IPS DF 6.9 (cell line): Measurements from ENCODE around the gene PAK3.

Experiments used
- DNase-seq: peaks from one replicate; pipeline ENCODE4 v3.0.0-alpha.2; 2013; ENCODE audit warnings: low read depth, low spot score
- H3K27ac ChIP-seq: one replicate; pipeline ENCODE4 v1.5.1; 2013; ENCODE audit warnings: low read length, control low read depth
- H3K27me3 ChIP-seq: 2 replicates; pipeline ENCODE4 v1.6.1; 2013; ENCODE audit warnings: mild to moderate bottlenecking, low read length; ENCODE audit not compliant: control insufficient read depth, insufficient read depth
- H3K36me3 ChIP-seq: 2 replicates; pipeline ENCODE4 v1.6.1; 2013; ENCODE audit warnings: low read length; ENCODE audit not compliant: control insufficient read depth, insufficient read depth
- H3K4me1 ChIP-seq: 2 replicates; pipeline ENCODE4 v1.6.1; 2013; ENCODE audit warnings: low read length; ENCODE audit not compliant: control insufficient read depth, insufficient read depth
- H3K4me3 ChIP-seq: 2 replicates; pipeline ENCODE4 v1.5.1; 2013; ENCODE audit warnings: mild to moderate bottlenecking, low read length
- H3K9me3 ChIP-seq: 2 replicates; pipeline ENCODE4 v1.6.1; 2013; ENCODE audit warnings: low read length, inconsistent platforms; ENCODE audit not compliant: control insufficient read depth, insufficient read depth
- WGBS: extraction: QIAGEN DNeasy Blood & Tissue Kit; methylation state at CpG from one replicate; pipeline ENCODE4 v1.1.7; 2013; ENCODE audit warnings: mixed read lengths, missing lambda C conversion rate; ENCODE audit not compliant: insufficient read length, insufficient coverage; 5-methylcytosine and 5-hydroxymethylcytosine counted together

Gene PAK3

DNA sequence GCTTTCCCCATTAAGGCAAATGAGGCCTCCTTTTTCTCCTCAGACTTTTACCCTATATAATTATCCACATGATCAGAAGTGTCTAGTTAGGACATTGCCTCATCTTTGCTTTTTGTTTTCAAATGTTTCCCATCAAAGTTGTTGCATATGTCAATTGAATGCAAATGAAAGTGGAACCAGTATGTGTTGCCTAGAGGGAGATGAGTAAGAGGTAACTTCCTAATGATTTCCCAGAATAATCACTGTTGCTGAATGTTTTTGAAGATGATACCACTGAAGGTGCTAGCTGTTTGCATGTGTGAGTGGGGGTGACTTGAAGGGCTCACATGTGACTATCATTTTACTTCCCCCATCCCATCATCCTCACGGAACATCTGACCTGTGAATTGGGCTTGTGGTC is 33.9 kb downstream of the PAK3 start:
- no peaks in the 10 kb centered on the region for H3K36me3 ChIP-seq
- no CpG with 5 or more reads among the region's 1 CpG for WGBS
- no peak overlapping the region for H3K4me3 ChIP-seq
- no peak overlapping the region for H3K27ac ChIP-seq
- no peak for DNase-seq
- no peaks in the 10 kb centered on the region for H3K9me3 ChIP-seq
- H3K27me3 ChIP-seq, result no peaks in the 10 kb centered on the region
- H3K4me1 ChIP-seq, result no peaks in the 10 kb centered on the region

DNA sequence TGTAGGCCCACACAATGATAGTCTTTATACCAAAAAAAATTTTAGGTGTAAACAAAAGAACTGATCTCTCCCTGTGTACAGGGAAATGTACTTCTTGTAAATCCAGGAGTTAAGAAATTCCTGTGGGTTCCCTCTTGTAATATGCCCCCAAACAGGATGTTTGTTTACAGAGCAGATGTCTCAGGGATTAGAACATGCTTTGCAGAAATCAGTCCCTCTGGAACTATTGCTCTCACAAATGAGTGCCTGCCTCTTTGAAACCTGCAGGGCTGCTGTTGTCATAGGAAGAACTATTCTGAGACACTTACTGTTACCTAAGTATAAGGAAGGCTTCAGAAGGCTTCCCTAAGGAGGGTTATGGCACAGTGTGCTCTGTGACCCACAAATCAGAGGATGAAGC is 35.6 kb downstream of the PAK3 start:
- H3K27me3 ChIP-seq, result no peaks in the 10 kb centered on the region
- no peaks in the 10 kb centered on the region for H3K36me3 ChIP-seq
- no peaks in the 10 kb centered on the region for H3K4me1 ChIP-seq
- H3K9me3 ChIP-seq, result no peaks in the 10 kb centered on the region
- no peak for DNase-seq
- H3K27ac ChIP-seq, result no peak overlapping the region
- no peak overlapping the region for H3K4me3 ChIP-seq

DNA sequence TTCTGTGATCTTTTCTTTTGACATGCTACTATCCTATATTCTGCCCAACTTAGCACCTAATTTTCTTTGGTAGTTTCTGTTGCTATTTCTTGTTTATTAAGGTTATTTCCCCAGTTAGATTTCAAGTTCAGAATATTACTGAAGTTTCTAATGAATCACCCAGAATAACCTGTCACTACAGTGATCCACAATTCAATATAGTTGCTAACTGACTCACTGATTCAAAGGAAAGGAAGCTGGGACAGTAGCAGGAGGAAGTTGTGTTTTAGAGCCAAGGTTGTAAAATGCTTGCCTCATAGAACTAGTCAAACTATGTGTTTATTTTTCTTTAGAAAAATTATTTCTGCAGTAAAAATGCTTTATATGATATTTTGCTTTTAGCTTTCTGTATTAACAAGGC is 37.4 kb downstream of the PAK3 start:
- no peaks in the 10 kb centered on the region for H3K9me3 ChIP-seq
- H3K4me3 ChIP-seq, result no peak overlapping the region
- no peak for DNase-seq

DNA sequence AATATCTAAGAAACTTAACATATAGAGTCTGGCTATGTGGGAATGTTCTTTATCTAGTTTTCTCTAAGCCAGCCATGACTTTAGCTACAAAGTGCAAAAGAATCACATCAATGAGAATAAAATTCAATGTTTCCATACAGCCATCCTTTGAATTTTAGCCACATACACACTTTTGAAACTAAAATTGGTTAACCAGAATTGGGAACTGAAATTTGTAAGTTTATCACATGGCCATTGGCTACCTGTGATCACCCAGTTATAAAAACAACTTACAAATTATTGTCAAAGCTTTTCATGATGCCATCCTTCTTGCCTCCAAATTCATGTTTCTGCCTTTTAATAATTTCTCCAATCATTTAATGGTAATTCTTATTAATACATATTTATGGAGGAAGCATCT is 49.9 kb downstream of the PAK3 start:
- Histone ChIP-seq H3K9me3 (no peaks in the 10 kb centered on the region), H3K36me3 (no peaks in the 10 kb centered on the region), H3K4me1 (no peaks in the 10 kb centered on the region), H3K27ac (no peak overlapping the region), H3K4me3 (no peak overlapping the region), H3K27me3 (no peaks in the 10 kb centered on the region)
- DNase-seq, result no peak

More for the DNA sequence above, 37.4 kb downstream of the PAK3 start:
- Histone ChIP-seq H3K27me3 (no peaks in the 10 kb centered on the region), H3K27ac (no peak overlapping the region), H3K36me3 (no peaks in the 10 kb centered on the region), H3K4me1 (no peaks in the 10 kb centered on the region)

DNA sequence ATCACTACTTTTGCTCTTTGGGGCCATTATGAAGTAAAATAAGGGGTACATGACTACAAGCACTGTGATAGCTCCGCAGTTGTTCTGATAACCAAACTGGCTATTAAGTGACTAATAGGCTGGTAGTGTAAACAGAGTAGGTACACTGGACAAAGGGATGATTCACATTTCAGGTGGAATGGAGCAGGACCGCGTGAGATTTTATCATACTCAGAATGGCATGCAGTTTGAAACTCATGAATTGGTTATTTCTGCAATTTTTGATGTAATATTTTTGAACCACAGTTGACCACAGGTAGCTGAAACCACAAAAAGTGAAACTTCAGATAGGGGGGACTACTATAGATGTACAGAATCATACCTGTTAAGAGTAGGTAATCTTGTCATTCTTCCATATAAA is 55.8 kb downstream of the PAK3 start:
- Histone ChIP-seq H3K4me3 (no peak overlapping the region), H3K9me3 (no peaks in the 10 kb centered on the region), H3K4me1 (no peaks in the 10 kb centered on the region), H3K27me3 (no peaks in the 10 kb centered on the region), H3K27ac (no peak overlapping the region), H3K36me3 (no peaks in the 10 kb centered on the region)
- no peak for DNase-seq
- WGBS, result no CpG with 5 or more reads among the region's 3 CpGs

DNA sequence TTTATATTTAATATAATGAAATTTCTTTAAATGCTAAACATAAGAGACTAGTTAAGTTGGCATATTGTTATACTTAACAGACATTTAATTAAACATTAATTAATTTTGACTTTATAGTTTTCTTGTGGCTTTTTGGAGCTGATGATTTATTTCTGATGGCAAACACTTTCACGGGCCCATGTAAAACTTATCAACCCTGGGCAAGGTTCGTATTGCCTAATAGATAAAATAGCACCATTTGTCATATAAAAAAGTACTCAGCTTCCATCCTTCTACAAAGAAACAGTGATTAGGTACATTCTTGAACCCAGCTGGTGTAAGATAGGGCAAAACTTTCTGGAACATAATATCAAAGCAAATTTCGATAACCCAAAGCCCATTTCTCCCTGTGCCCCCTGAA is 63.2 kb downstream of the PAK3 start:
- Histone ChIP-seq H3K9me3 (no peaks in the 10 kb centered on the region), H3K4me3 (no peak overlapping the region), H3K4me1 (no peaks in the 10 kb centered on the region), H3K27me3 (no peaks in the 10 kb centered on the region), H3K36me3 (no peaks in the 10 kb centered on the region), H3K27ac (no peak overlapping the region)
- DNase-seq, result no peak
- WGBS, result no CpG with 5 or more reads among the region's 3 CpGs

DNA sequence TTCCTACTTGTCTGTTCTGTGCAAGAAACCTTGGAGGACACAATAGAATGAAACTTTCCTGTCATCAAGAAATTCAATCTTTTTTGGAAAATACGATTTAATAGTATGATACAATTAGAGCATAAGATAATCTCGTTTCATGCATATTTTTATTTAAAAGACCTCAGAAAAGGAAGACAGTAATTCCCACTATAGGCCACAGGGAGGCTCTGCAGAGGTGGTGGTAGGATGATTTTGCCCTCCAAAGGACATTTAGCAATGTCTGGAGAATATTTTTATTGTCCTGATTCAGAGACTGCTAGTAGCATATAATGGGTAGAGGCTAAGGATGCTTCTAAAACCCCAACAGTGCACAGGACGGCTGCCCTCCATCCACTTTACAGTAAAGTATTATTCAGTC is 68.7 kb downstream of the PAK3 start:
- Histone ChIP-seq H3K27ac (no peak overlapping the region), H3K4me1 (no peaks in the 10 kb centered on the region), H3K36me3 (no peaks in the 10 kb centered on the region), H3K9me3 (no peaks in the 10 kb centered on the region), H3K4me3 (no peak overlapping the region), H3K27me3 (no peaks in the 10 kb centered on the region)
- no CpG with 5 or more reads among the region's 3 CpGs for WGBS
- no peak for DNase-seq

DNA sequence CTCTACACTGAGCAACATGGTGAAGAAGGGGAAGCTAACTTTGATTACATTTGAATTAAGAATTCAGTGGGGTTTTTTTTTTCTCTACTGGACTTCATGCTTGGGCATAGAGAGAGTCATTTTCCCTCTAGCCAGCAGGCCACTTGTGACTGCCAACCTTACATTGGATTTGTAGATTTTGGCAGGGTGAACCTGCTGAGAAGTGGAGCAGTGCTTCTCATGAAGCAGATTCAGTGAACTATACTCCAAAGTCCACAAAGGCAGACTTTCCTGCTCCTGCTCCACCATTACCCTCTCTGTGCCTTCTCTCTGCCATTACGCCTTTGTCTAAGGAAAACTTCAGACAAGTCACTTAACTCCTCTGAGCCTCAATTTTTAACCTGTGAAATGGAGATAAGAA is 69.9 kb downstream of the PAK3 start:
- WGBS, result no CpG with 5 or more reads among the region's 1 CpG

DNA sequence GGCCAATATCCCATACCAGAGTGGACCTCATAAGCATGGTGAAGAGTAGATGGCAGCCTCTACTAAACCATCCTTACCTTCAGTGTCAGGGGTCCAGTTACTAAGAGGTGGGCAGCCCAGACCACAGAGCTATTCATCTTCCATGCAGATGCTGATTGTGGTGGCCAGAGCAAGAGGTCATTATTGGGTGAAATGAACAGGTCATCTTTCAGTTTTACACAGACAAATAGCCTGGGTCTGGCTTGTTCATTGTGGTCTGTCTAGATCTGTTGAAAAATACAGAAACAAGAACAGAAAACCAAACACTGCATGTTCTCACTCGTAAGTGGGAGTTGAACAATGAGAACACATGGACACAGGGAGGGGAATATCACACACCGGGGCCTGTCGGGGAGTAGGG is 71.3 kb downstream of the PAK3 start:
- H3K27me3 ChIP-seq, result no peaks in the 10 kb centered on the region
- H3K9me3 ChIP-seq, result no peaks in the 10 kb centered on the region
- H3K4me3 ChIP-seq, result no peak overlapping the region
- no peaks in the 10 kb centered on the region for H3K36me3 ChIP-seq
- WGBS, result no CpG with 5 or more reads among the region's 3 CpGs
- no peak for DNase-seq
- no peaks in the 10 kb centered on the region for H3K4me1 ChIP-seq
- no peak overlapping the region for H3K27ac ChIP-seq

More for the DNA sequence above, 69.9 kb downstream of the PAK3 start:
- no peak overlapping the region for H3K27ac ChIP-seq
- no peaks in the 10 kb centered on the region for H3K4me1 ChIP-seq
- DNase-seq, result no peak
- no peak overlapping the region for H3K4me3 ChIP-seq
- no peaks in the 10 kb centered on the region for H3K9me3 ChIP-seq
- H3K36me3 ChIP-seq, result no peaks in the 10 kb centered on the region
- H3K27me3 ChIP-seq, result no peaks in the 10 kb centered on the region

DNA sequence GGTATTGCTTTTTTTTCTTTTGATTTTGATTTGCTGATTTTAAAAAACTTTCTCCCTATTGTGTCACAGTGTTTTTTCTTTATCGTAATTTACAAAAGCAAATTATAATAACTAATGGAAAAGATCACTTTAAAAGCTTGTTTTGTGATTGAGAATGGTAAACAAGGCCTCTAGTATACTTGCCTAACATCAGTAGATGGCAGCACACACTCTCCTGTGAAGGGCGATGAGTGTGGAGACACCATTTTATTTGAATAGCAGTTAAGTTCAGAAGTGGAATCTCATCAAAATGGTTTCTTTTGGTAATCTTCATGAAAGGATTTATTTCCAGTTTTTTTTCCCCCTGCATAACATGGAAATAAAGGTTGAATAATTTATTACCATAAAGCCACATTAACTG is 72.3 kb downstream of the PAK3 start:
- Histone ChIP-seq H3K9me3 (no peaks in the 10 kb centered on the region), H3K36me3 (no peaks in the 10 kb centered on the region), H3K4me1 (no peaks in the 10 kb centered on the region), H3K27ac (no peak overlapping the region), H3K4me3 (no peak overlapping the region), H3K27me3 (no peaks in the 10 kb centered on the region)
- WGBS, result no CpG with 5 or more reads among the region's 2 CpGs
- no peak for DNase-seq

DNA sequence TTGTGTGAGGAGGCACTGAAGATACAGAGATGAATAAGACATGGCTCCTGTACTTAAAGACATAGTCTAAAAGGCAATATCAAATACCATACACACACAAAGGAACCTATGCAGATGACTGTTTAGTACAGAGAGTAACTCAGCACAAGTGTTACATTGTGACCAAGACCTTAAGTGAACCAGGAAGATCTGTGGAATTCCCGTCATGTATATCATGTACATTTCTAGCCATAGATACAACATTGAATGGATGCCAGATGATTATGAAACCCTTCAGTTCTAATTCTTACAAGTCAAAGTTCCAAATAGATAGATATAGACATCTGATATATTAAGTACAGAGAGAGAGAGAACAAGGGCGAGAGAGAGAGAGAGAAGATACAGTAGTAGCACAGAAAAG is 73.2 kb downstream of the PAK3 start:
- Histone ChIP-seq H3K36me3 (no peaks in the 10 kb centered on the region), H3K27me3 (no peaks in the 10 kb centered on the region), H3K4me1 (no peaks in the 10 kb centered on the region), H3K9me3 (no peaks in the 10 kb centered on the region), H3K27ac (no peak overlapping the region), H3K4me3 (no peak overlapping the region)
- WGBS, result no CpG with 5 or more reads among the region's 2 CpGs
- no peak for DNase-seq
